NCI-H187 treated with DMSO at 0.1 percent for 48 hours (cell line): ENCODE data around the gene UFD1.

Experiments
- DNase-seq: peaks from one replicate; lab custom pipeline; 2025; lab: John Stamatoyannopoulos, UW

UFD1 gene

GRCh38 chr22:19424186-19424500 is 54.9 kb downstream of the UFD1 start:
- DNase-seq, result no peak

- no peak for DNase-seq
These were observed 56.3 kb downstream of the UFD1 start for GRCh38 chr22:19422440-19423301.

GRCh38 chr22:19420321-19420720 is 58.7 kb downstream of the UFD1 start:
- no peak for DNase-seq

GRCh38 chr22:19419464-19420178 is 59.4 kb downstream of the UFD1 start:
- DNase-seq, result no peak

GRCh38 chr22:19419086-19419463 is 59.9 kb downstream of the UFD1 start:
- no peak for DNase-seq

GRCh38 chr22:19412923-19413322 is 66.1 kb downstream of the UFD1 start:
- no peak for DNase-seq

- no peak for DNase-seq
These were observed 66.5 kb downstream of the UFD1 start for GRCh38 chr22:19412478-19412877.

- no peak for DNase-seq
These were observed 67.3 kb downstream of the UFD1 start for GRCh38 chr22:19411690-19412045.

- no peak for DNase-seq
These were observed 67.9 kb downstream of the UFD1 start for GRCh38 chr22:19410941-19411689.

- DNase-seq, result no peak
These were observed 71.1 kb downstream of the UFD1 start for GRCh38 chr22:19407649-19408606.

GRCh38 chr22:19406846-19407245 is 72.1 kb downstream of the UFD1 start:
- DNase-seq, result no peak

GRCh38 chr22:19406281-19406811 is 72.6 kb downstream of the UFD1 start:
- no peak for DNase-seq

- DNase-seq, result no peak
These were observed 73.3 kb downstream of the UFD1 start for GRCh38 chr22:19405652-19406051.

GRCh38 chr22:19405133-19405532 is 73.9 kb downstream of the UFD1 start:
- no peak for DNase-seq

- DNase-seq, result no peak
These were observed 74.3 kb downstream of the UFD1 start for GRCh38 chr22:19404676-19405075.

GRCh38 chr22:19402642-19403191 is 76.3 kb downstream of the UFD1 start:
- DNase-seq, result no peak

- no peak for DNase-seq
These were observed 77.5 kb downstream of the UFD1 start for GRCh38 chr22:19401483-19401882.

GRCh38 chr22:19400881-19401280 is 78.1 kb downstream of the UFD1 start:
- DNase-seq, result no peak
